Lung (tissue), 12 donors: Measurements from ENCODE around the gene SFMBT1. TPM values are rescaled to one million over a fixed set of nuclear protein-coding genes. Genes with fewer than 3 reads are reported as not detected.

Experiments used
- ATAC-seq: fragments of 200-7000 bp; cut with Tn5 transposase; one replicate; pipeline ENCODE4 v1.9.1; 2020; ENCODE audit warnings: moderate number of reproducible peaks; ENCODE audit not compliant: insufficient read depth, low FRiP score
- DNase-seq, 3 donors: peaks; one replicate each; pipeline ENCODE4 v3.0.0-alpha.2; 2013 to 2017
- H3K27ac ChIP-seq, 2 donors: one replicate each; pipeline ENCODE4 v1.5.1; 2013; ENCODE audit warnings: mild to moderate bottlenecking in 2 of 2, moderate library complexity in 2 of 2, control low read depth in 1 of 2, inconsistent platforms in 1 of 2, low read depth in 1 of 2, low read length in 1 of 2
- H3K27me3 ChIP-seq, 3 donors: one replicate each; pipeline ENCODE4 v1.5.1; 2013; ENCODE audit warnings: low read length in 2 of 3; ENCODE audit not compliant: control insufficient read depth in 3 of 3, insufficient read depth in 3 of 3
- H3K36me3 ChIP-seq, 4 donors: one replicate each; pipeline ENCODE4 v1.5.1; 2013; ENCODE audit warnings: low read length in 4 of 4, mild to moderate bottlenecking in 1 of 4, moderate library complexity in 1 of 4; ENCODE audit not compliant: control insufficient read depth in 4 of 4, insufficient read depth in 4 of 4
- H3K4me1 ChIP-seq, 5 donors: one replicate each; pipeline ENCODE4 v1.5.1; 2013; ENCODE audit warnings: low read length in 5 of 5, mild to moderate bottlenecking in 2 of 5, moderate library complexity in 1 of 5; ENCODE audit not compliant: control insufficient read depth in 5 of 5, insufficient read depth in 5 of 5
- H3K4me3 ChIP-seq: one replicate; pipeline ENCODE4 v1.5.1; 2013; ENCODE audit warnings: mild to moderate bottlenecking, control low read depth, moderate library complexity
- H3K9ac ChIP-seq, 2 donors: one replicate each; pipeline ENCODE4 v1.5.1; 2013; ENCODE audit warnings: low read length in 2 of 2, control low read depth in 1 of 2; ENCODE audit not compliant: insufficient read depth in 1 of 2
- H3K9me3 ChIP-seq, 4 donors: one replicate each; pipeline ENCODE4 v1.5.1; 2013; ENCODE audit warnings: low read length in 3 of 4, mild to moderate bottlenecking in 1 of 4, moderate library complexity in 1 of 4; ENCODE audit not compliant: control insufficient read depth in 4 of 4, insufficient read depth in 3 of 4
- WGBS, 2 donors: extraction: QIAGEN DNeasy Blood & Tissue Kit; methylation state at CpG; one replicate each; pipeline ENCODE4 v1.1.7; 2013; 5-methylcytosine and 5-hydroxymethylcytosine counted together
- polyA plus RNA-seq, 2 donors: library from polyadenylated mRNA; stranded (reverse); fragments of 200-250 nt; gene quantifications; one replicate each; pipeline ENCODE4 v1.2.1, GENCODE V29; 2013
- total RNA-seq, 2 donors: library from RNA; depleted of rRNA in 1 of 2; stranded (reverse); fragments of >200 nt in 1 of 2; gene quantifications; one replicate each; pipeline ENCODE4 v1.2.1, GENCODE V29; 2014 to 2021
- TF ChIP-seq, protein P1 (sequence below): IDR thresholded peaks from 2 replicates; pipeline ENCODE4 v1.5.1; 2012; ENCODE audit warnings: mild to moderate bottlenecking; ENCODE audit errors: control extremely low read depth, extremely low read depth
- donor health status: control.
- donor health status: control.
- donor health status: Bipolar disorder and iron deficiency.
- donor health status: healthy.
- donor health status: DM: yes; HTN: yes; CAD: no.

SFMBT1 gene
- total and polyA plus RNA-seq, 4 donors = 3.4 to 19.2 (median 9.7) TPM

DNA sequence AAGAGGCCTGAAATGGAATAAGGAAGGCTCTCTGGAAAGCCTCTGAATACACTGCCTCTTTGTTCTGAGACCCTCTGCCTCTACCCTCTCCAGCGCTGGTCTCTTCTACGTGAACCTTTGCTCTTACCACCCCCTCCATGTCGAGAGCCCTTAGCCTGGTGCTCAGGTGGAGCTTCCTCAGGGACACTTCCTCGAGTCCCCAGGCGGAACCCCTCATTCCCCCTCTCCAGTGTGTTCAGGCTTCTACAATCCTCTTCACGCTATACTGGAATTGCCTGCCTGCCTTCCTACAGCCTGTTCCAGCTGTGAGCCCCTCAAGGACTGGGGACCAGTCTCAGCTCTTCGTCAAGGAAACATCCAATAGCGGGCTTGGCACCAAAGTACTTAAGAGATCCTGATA is 156.0 kb downstream of the SFMBT1 start:
- TF ChIP-seq, protein P1, sequence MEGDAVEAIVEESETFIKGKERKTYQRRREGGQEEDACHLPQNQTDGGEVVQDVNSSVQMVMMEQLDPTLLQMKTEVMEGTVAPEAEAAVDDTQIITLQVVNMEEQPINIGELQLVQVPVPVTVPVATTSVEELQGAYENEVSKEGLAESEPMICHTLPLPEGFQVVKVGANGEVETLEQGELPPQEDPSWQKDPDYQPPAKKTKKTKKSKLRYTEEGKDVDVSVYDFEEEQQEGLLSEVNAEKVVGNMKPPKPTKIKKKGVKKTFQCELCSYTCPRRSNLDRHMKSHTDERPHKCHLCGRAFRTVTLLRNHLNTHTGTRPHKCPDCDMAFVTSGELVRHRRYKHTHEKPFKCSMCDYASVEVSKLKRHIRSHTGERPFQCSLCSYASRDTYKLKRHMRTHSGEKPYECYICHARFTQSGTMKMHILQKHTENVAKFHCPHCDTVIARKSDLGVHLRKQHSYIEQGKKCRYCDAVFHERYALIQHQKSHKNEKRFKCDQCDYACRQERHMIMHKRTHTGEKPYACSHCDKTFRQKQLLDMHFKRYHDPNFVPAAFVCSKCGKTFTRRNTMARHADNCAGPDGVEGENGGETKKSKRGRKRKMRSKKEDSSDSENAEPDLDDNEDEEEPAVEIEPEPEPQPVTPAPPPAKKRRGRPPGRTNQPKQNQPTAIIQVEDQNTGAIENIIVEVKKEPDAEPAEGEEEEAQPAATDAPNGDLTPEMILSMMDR = no peak
- H3K9ac ChIP-seq = no peak overlapping the region
- no peak overlapping the region for H3K4me3 ChIP-seq
- DNase-seq (peak; percentile 10 to 50 (median 47)), ATAC-seq (no peak)
- 77 to 89% methylated on average over 8 of the region's 8 CpGs for WGBS, 2 donors
- peaks cover 0 to 4% (median under 1%) of the 10 kb centered on the region in 4 donors for H3K36me3 ChIP-seq
- no peaks in the 10 kb centered on the region for H3K9me3 ChIP-seq
- H3K27me3 ChIP-seq = no peaks in the 10 kb centered on the region
- H3K4me1 ChIP-seq = peaks cover 0 to 32% (median 19%) of the 10 kb centered on the region in 5 donors
- H3K27ac ChIP-seq = no peak overlapping the region

DNA sequence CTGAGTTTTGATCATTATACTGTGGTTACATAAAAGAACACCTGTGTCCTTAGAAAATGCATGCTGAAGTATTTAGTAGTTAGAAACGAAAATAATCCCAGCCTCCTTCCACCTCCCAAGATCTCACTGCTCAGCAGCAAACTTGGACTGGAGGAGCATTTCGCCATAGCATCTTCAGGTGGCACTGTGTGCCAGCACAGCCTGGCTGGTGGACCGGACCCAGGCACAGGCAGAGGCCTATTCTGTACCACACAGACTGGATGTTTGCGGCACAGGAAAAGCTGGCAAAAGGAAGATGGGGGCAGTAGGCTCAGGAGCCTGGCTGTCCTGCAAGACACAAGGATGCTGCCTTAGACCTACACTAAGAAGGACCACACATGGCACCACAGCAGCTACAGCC is 158.7 kb downstream of the SFMBT1 start:
- ATAC-seq (no peak), DNase-seq (no peak)
- no peak overlapping the region for H3K4me3 ChIP-seq
- TF ChIP-seq, protein P1 = no peak
- no peak overlapping the region for H3K9ac ChIP-seq
- no peaks in the 10 kb centered on the region for H3K9me3 ChIP-seq
- WGBS, 2 donors = 82 to 92% methylated on average over 4 of the region's 4 CpGs
- no peaks in the 10 kb centered on the region for H3K27me3 ChIP-seq
- H3K27ac ChIP-seq = no peak overlapping the region
- peaks cover 0 to 16% (median 12%) of the 10 kb centered on the region in 5 donors for H3K4me1 ChIP-seq
- peaks cover 0 to 4% (median 0%) of the 10 kb centered on the region in 4 donors for H3K36me3 ChIP-seq

DNA sequence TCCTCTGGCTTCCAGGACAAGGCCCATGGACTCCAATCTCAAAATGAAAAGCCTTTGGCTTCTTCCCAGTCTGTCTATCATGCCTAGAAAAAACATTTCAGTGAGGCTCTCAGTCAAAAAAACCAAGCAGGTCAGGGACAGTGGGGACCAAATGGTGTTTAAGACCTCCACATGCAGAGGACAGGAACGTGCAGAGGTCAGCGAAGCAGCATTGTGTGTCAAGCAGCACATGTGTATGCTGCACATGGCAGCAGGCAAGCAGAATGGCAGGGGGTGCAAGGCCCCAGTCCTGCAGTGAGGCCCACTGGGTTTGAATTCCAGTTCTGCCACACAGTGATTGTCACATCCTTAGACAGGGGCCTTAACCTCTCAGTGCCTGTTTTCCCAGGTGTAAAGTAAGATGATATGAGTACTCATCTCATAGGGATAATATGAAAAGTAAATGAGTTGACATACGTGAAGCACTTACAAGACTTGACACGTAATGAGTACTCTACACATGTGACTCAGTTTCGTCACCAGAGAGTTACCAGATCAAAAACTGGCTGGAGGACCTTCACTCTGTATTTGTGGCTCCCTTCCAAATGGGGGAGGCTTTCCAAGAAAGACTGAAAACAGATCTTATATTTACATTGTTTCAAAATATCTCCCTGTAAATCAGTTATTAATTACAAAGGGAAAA is 159.7 kb downstream of the SFMBT1 start:
- Histone ChIP-seq H3K9ac (no peak overlapping the region), H3K27me3 (no peaks in the 10 kb centered on the region), H3K4me1 (peaks cover 0 to 12% (median 10%) of the 10 kb centered on the region in 5 donors), H3K9me3 (no peaks in the 10 kb centered on the region), H3K4me3 (no peak overlapping the region), H3K27ac (no peak overlapping the region), H3K36me3 (peaks cover 0 to 4% (median 0%) of the 10 kb centered on the region in 4 donors)
- DNase-seq = peak in 2 of 3 donors; percentile 21 to 57
- no peak for ATAC-seq
- TF ChIP-seq, protein P1 = no peak
- 79 to 84% methylated on average over 5 of the region's 5 CpGs for WGBS, 2 donors
